Measurements from ENCODE around the gene CYP4F2. TPM values are rescaled to one million over a fixed set of nuclear protein-coding genes. Genes with fewer than 3 reads are reported as not detected.
"Not testable (repeated sequence)": the region's sequence is repeated elsewhere in the genome, so short reads cannot be mapped to it uniquely, and the experiment has no call there.

Gene CYP4F2
- polyA plus RNA-seq, 1 of the 3 experiments (the other 2 are of a cell fraction), result not detected

DNA sequence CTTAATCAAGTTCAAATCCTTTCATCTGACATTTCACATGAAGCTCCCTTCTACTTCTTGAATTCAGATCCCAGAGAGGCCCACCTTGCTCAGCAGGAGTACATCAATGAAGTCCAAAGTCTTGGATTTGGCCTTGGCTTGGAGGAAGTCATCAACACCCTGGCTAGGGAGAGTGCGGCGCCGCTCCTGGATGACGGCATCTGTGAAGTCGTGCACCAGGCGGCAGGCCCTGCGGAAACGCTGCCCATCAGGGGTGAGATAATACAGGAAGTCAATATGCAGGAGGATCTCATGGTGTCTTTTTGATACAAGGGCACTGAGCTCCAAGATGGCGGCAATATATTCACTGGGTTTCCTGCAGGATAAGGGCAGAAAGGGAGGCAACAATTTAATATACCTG, 8.5 kb downstream of the CYP4F2 start:
- CTCF ChIA-PET; H2AFZ ChIP-seq (ENCODE audit: low read depth); H3K27me3 ChIP-seq (ENCODE audit: insufficient read depth); H4K20me1 ChIP-seq (ENCODE audit: insufficient read depth); H3K4me1 ChIP-seq (ENCODE audit: control insufficient read depth in 1 of 2, insufficient read depth in 2 of 2, low read depth in 1 of 2, low read length in 1 of 2); H3K4me2 ChIP-seq; POLR2A ChIA-PET; H3K36me3 ChIP-seq (replicated peaks in 1 of 2; ENCODE audit: control insufficient read depth in 1 of 2, insufficient read depth in 2 of 2, low read length in 1 of 2); H3K27ac ChIP-seq (ENCODE audit: low read depth in 2 of 2, low read length in 1 of 2); H3K9ac ChIP-seq; H3K79me2 ChIP-seq (ENCODE audit: insufficient read depth); H3K4me3 ChIP-seq (ENCODE audit: low read depth in 2 of 2, low read length in 1 of 2); H3K9me2 ChIP-seq; DNase-seq; H3K9me3 ChIP-seq; H3F3A ChIP-seq (replicated peaks; ENCODE audit: insufficient read depth): not testable (repeated sequence)
- 23% methylated on average over 6 of the region's 9 CpGs for WGBS (ENCODE audit: low lambda C conversion rate)

DNA sequence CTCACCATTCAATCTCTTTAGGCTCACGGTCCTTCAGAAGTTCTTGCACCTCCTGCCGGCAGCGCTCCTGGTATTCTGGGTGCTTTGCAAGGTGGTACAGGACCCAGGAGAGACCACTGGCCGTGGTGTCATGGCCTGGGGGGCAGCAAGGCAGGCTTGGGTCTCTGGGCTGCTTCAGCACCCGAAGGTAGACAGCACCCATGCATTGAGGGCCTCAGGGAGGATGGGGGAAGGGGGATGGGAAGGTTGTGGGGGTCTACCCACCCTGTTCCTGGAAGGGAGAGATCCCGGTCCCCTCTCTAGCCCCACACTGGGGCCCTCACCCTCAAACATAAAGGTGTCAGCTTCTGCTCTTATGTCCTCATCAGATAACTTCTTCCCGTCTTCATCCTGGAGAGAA, 12.0 kb downstream of the CYP4F2 start:
- Histone ChIP-seq H3K9me3 (no peaks in the 10 kb centered on the region), H3K4me3 (ENCODE audit: low read depth in 2 of 2, low read length in 1 of 2) (no peak overlapping the region), H3F3A (replicated peaks; ENCODE audit: insufficient read depth) (peaks cover 3% of the 10 kb centered on the region), H3K79me2 (ENCODE audit: insufficient read depth) (no peaks in the 10 kb centered on the region), H3K9me2 (no peaks in the 10 kb centered on the region), H3K9ac (no peak overlapping the region), H2AFZ (ENCODE audit: low read depth) (no peak overlapping the region), H3K4me2 (no peak overlapping the region), H3K27ac (ENCODE audit: low read depth in 2 of 2, low read length in 1 of 2) (no peak overlapping the region), H3K36me3 (replicated peaks in 1 of 2; ENCODE audit: control insufficient read depth in 1 of 2, insufficient read depth in 2 of 2, low read length in 1 of 2) (no peaks in the 10 kb centered on the region), H3K4me1 (ENCODE audit: control insufficient read depth in 1 of 2, insufficient read depth in 2 of 2, low read depth in 1 of 2, low read length in 1 of 2) (no peaks in the 10 kb centered on the region), H3K27me3 (ENCODE audit: insufficient read depth) (no peaks in the 10 kb centered on the region; the same call in 1 of the 2 replicates), H4K20me1 (ENCODE audit: insufficient read depth) (no peaks in the 10 kb centered on the region)
- TF ChIP-seq GABPA (IDR thresholded peaks at IDR 0.05; ENCODE audit: low read depth) (no peak), ELF1 (IDR thresholded peaks at IDR 0.05) (no peak), CHD2 (IDR thresholded peaks at IDR 0.05; ENCODE audit: low read length, partially characterized antibody) (no peak), NFIC (IDR thresholded peaks at IDR 0.05; ENCODE audit: borderline replicate concordance) (no peak), TEAD4 (IDR thresholded peaks at IDR 0.05; ENCODE audit: borderline replicate concordance, insufficient read depth) (no peak), POLR2AphosphoS5 (IDR thresholded peaks at IDR 0.05; ENCODE audit: low read depth, low read length) (no peak), EP300 (IDR thresholded peaks at IDR 0.05; ENCODE audit: borderline replicate concordance in 1 of 2, low read depth in 1 of 2, low read length in 1 of 2) (no peak), RFX5 (IDR thresholded peaks at IDR 0.05; ENCODE audit: low read length) (no peak), JUND (IDR thresholded peaks at IDR 0.05) (no peak), NRF1 (IDR thresholded peaks at IDR 0.05; ENCODE audit: low read depth, low read length) (no peak), GATA2 (CRISPR knock-in tag; IDR thresholded peaks at IDR 0.05) (no peak)
- TF ChIP-seq, protein P1, sequence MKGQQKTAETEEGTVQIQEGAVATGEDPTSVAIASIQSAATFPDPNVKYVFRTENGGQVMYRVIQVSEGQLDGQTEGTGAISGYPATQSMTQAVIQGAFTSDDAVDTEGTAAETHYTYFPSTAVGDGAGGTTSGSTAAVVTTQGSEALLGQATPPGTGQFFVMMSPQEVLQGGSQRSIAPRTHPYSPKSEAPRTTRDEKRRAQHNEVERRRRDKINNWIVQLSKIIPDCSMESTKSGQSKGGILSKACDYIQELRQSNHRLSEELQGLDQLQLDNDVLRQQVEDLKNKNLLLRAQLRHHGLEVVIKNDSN (IDR thresholded peaks at IDR 0.05; ENCODE audit: borderline replicate concordance, low read depth), result no peak
- TF ChIP-seq, protein P2, sequence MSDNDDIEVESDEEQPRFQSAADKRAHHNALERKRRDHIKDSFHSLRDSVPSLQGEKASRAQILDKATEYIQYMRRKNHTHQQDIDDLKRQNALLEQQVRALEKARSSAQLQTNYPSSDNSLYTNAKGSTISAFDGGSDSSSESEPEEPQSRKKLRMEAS (IDR thresholded peaks at IDR 0.05; ENCODE audit: low read depth), result no peak
- TF ChIP-seq, protein P3, sequence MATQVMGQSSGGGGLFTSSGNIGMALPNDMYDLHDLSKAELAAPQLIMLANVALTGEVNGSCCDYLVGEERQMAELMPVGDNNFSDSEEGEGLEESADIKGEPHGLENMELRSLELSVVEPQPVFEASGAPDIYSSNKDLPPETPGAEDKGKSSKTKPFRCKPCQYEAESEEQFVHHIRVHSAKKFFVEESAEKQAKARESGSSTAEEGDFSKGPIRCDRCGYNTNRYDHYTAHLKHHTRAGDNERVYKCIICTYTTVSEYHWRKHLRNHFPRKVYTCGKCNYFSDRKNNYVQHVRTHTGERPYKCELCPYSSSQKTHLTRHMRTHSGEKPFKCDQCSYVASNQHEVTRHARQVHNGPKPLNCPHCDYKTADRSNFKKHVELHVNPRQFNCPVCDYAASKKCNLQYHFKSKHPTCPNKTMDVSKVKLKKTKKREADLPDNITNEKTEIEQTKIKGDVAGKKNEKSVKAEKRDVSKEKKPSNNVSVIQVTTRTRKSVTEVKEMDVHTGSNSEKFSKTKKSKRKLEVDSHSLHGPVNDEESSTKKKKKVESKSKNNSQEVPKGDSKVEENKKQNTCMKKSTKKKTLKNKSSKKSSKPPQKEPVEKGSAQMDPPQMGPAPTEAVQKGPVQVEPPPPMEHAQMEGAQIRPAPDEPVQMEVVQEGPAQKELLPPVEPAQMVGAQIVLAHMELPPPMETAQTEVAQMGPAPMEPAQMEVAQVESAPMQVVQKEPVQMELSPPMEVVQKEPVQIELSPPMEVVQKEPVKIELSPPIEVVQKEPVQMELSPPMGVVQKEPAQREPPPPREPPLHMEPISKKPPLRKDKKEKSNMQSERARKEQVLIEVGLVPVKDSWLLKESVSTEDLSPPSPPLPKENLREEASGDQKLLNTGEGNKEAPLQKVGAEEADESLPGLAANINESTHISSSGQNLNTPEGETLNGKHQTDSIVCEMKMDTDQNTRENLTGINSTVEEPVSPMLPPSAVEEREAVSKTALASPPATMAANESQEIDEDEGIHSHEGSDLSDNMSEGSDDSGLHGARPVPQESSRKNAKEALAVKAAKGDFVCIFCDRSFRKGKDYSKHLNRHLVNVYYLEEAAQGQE (IDR thresholded peaks at IDR 0.05; ENCODE audit: low read depth, low read length), result no peak
- TF ChIP-seq, protein P4, sequence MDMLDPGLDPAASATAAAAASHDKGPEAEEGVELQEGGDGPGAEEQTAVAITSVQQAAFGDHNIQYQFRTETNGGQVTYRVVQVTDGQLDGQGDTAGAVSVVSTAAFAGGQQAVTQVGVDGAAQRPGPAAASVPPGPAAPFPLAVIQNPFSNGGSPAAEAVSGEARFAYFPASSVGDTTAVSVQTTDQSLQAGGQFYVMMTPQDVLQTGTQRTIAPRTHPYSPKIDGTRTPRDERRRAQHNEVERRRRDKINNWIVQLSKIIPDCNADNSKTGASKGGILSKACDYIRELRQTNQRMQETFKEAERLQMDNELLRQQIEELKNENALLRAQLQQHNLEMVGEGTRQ (IDR thresholded peaks at IDR 0.05; ENCODE audit: borderline replicate concordance, low read depth, low read length), result no peak
- POLR2A ChIA-PET, result no interaction called here
- WGBS (ENCODE audit: low lambda C conversion rate), result 0% methylated on average over 2 of the region's 7 CpGs
- no peak for DNase-seq
- CTCF ChIA-PET, result no interaction called here

Data from SK-N-SH (cell line).